PFSK-1 (cell line): ENCODE results near the gene MMP11.

Experiments used
- FOXP2 ChIP-seq: optimal IDR thresholded peaks from 2 replicates; pipeline ENCODE3; 2011; ENCODE audit warnings: borderline replicate concordance, control low read depth, inconsistent platforms; ENCODE audit not compliant: insufficient read depth; ENCODE audit errors: extremely low read length, extremely low read depth
- POLR2AphosphoS5 ChIP-seq: IDR thresholded peaks from 2 replicates; pipeline ENCODE4 v1.6.1; 2012; ENCODE audit warnings: low read depth, mild to moderate bottlenecking, control low read depth, low read length, moderate library complexity
- SIN3A ChIP-seq: IDR thresholded peaks from 2 replicates; pipeline ENCODE4 v1.6.1; 2012; ENCODE audit warnings: mild to moderate bottlenecking, low read length, moderate library complexity, borderline replicate concordance; ENCODE audit not compliant: insufficient read depth
- TAF1 ChIP-seq: IDR thresholded peaks from 2 replicates; pipeline ENCODE4 v1.6.1; 2012; ENCODE audit warnings: low read length, control low read depth, borderline replicate concordance; ENCODE audit not compliant: insufficient read depth
- TF ChIP-seq, protein P1 (sequence below), 2 experiments: IDR thresholded peaks; 2 replicates each; pipeline versions ENCODE4 v1.6.1 to v1.8.0; 2011 to 2012; ENCODE audit warnings: low read depth in 2 of 2, low read length in 2 of 2, control low read depth in 1 of 2, inconsistent platforms in 1 of 2, mild to moderate bottlenecking in 1 of 2, moderate library complexity in 1 of 2; ENCODE audit not compliant: insufficient read depth in 1 of 2

MMP11 gene

DNA sequence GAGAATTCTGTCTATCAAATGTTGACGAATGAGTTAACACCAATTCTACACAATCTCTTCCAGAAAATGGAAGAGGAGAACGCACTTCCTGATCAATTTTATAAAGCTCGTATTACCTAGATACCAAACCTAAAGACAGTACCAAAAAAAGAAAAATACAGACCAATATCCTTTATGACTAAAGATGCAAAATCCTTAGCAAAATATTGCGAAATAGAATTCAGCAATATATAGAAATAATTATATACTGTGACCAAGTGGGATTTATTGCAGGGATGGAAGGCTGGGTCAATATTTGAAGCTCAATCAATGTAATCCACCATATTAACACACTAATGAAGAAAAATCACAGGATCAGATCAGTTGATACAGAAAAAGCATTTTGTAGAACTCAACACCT is 39.7 kb downstream of the MMP11 start:
- TF ChIP-seq SIN3A: no peak
- no peak for TF ChIP-seq TAF1
- no peak for TF ChIP-seq FOXP2
- no peak for TF ChIP-seq POLR2AphosphoS5
- TF ChIP-seq, protein P1, sequence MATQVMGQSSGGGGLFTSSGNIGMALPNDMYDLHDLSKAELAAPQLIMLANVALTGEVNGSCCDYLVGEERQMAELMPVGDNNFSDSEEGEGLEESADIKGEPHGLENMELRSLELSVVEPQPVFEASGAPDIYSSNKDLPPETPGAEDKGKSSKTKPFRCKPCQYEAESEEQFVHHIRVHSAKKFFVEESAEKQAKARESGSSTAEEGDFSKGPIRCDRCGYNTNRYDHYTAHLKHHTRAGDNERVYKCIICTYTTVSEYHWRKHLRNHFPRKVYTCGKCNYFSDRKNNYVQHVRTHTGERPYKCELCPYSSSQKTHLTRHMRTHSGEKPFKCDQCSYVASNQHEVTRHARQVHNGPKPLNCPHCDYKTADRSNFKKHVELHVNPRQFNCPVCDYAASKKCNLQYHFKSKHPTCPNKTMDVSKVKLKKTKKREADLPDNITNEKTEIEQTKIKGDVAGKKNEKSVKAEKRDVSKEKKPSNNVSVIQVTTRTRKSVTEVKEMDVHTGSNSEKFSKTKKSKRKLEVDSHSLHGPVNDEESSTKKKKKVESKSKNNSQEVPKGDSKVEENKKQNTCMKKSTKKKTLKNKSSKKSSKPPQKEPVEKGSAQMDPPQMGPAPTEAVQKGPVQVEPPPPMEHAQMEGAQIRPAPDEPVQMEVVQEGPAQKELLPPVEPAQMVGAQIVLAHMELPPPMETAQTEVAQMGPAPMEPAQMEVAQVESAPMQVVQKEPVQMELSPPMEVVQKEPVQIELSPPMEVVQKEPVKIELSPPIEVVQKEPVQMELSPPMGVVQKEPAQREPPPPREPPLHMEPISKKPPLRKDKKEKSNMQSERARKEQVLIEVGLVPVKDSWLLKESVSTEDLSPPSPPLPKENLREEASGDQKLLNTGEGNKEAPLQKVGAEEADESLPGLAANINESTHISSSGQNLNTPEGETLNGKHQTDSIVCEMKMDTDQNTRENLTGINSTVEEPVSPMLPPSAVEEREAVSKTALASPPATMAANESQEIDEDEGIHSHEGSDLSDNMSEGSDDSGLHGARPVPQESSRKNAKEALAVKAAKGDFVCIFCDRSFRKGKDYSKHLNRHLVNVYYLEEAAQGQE (IDR thresholded peaks at IDR 0.05; ENCODE audit: insufficient read depth in 1 of 2, low read depth in 2 of 2, low read length in 2 of 2): no peak

DNA sequence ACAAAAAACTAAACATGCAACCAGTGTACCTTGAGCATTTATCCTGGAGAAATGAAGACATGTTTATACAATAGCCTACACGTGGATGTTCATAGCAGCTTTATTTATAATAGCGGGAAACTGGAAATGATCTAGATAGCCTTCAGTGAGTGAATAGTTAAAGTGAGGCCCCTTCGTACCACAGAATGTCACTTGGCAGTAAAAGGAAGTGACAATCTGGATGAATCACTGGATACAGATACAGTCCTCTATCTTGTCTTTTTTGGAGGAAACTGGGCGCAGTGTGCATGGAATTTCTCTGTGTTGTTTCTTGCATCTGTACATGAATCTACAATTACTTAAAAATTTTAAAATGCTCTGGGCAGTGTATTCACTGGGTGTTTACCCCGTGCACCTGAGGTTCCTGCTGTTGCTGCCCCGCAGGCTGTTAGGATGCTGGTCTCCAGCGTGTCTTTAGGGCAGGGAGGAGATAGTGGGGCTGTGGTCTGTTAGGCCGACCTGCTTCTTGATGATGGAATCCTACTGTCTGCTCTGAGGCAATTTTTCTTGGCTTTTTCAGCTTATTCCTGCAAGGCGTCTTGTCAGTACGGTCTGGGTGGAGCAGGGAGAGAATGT is 43.0 kb downstream of the MMP11 start:
- TF ChIP-seq SIN3A: no peak
- TF ChIP-seq, protein P1 (IDR thresholded peaks at IDR 0.05; ENCODE audit: insufficient read depth in 1 of 2, low read depth in 2 of 2, low read length in 2 of 2): no peak
- no peak for TF ChIP-seq POLR2AphosphoS5
- no peak for TF ChIP-seq FOXP2
- no peak for TF ChIP-seq TAF1

DNA sequence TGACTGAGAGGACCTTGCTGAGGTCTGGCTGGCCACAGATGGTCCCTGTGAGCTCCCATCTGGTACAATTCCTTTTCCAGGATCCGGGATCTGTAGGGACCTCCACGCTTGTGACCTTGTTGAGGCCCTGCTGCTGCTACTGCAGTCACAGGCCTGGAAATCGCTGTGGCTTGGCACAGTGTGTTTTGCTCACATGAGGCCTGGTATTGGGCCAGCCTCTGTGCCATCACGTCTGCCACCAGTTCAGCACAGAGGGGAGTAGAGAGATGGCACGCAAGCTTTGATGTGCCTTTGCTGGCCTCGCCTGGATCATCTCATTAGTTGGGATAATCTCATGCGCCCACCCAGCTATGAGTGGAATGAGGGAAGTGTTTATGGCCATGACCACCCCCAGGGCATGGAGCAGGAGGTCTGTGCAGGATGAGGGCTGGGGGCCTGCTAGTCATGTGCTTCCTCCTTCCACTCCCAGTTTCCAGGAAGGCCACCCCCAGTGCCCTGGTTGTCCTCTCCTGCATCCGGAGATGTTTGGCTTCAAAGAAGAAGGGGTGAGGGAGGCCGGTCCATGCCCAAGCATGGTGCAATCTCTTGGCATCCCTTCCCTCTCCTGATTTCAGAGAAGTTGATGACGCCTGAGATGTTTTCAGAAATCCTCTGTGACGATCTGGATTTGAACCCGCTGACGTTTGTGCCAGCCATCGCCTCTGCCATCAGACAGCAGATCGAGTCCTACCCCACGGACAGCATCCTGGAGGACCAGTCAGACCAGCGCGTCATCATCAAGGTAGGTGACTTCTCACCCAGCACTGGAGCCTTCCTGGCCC is 43.7 kb downstream of the MMP11 start:
- TF ChIP-seq SIN3A (no peak), FOXP2 (no peak)
- TF ChIP-seq, protein P1 (IDR thresholded peaks at IDR 0.05; ENCODE audit: insufficient read depth in 1 of 2, low read depth in 2 of 2, low read length in 2 of 2): no peak

DNA sequence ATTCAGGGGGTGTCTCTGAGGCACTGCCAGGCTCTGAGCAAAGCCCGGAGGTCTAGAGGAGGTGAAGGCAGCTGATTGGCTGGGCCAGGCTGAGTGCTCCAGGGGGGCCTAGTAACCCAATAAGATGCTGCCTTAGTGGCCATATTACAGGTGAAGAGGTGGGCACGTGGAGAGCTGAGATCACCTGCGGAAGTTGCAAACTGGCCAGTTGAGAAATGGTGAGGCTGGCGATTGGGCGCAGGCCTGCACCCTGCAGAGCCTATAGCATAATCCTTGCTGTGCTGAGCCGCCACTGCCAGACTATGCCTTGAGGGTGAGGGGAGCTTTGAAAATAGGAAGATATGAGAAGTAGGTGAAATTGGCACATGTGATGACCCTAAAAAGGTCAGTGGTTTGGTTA is 44.5 kb downstream of the MMP11 start:
- TF ChIP-seq, protein P1 (IDR thresholded peaks at IDR 0.05; ENCODE audit: insufficient read depth in 1 of 2, low read depth in 2 of 2, low read length in 2 of 2): no peak
- no peak for TF ChIP-seq TAF1
- TF ChIP-seq POLR2AphosphoS5: no peak
- TF ChIP-seq FOXP2: no peak
- no peak for TF ChIP-seq SIN3A
